HCT116 (cell line): ENCODE results near the gene IGFBP1. TPM values are rescaled to one million over a fixed set of nuclear protein-coding genes. Genes with fewer than 3 reads are reported as not detected.

Experiments
- ATAC-seq: fragments of 200-7000 bp; cut with Tn5 transposase; 2 replicates; pipeline ENCODE4 v1.9.1; 2020; ENCODE audit warnings: mild to moderate bottlenecking, moderate library complexity
- BruUV-seq: library from RNA; stranded (reverse); fragments of 400-500 nt; replicated peaks from 2 replicates; lab custom pipeline; 2021; lab: Mats Ljungman, UMichigan
- CTCF ChIA-PET: fragments of 300-600 bp; sonication (Branson Sonifier 250); formaldehyde crosslinking; loops from one replicate; lab custom pipeline; 2021; ENCODE audit warnings: antibody characterized with exemption; lab: Charles Lee
- POLR2A ChIA-PET: fragments of 300-600, 350-600 bp; sonication (Branson Sonifier 250); formaldehyde crosslinking; loops from one replicate; lab custom pipeline; 2021; ENCODE audit warnings: antibody characterized with exemption; lab: Charles Lee
- RAD21 ChIA-PET, 2 experiments: fragments of 300-600 bp; sonication (Branson Sonifier 250); formaldehyde crosslinking; loops; one replicate each; lab custom pipeline; 2023; ENCODE audit warnings: low total read pairs in 2 of 2; ENCODE audit not compliant: uncharacterized antibody in 2 of 2, unreplicated experiment in 2 of 2, low non-redundant PET in 1 of 2; lab: Charles Lee
- DNase-seq: peaks from one replicate; pipeline ENCODE4 v3.0.0-alpha.2; 2010; ENCODE audit warnings: low read depth, low spot score
- H2AFZ ChIP-seq: fragments of 200-600 bp; shearing (Covaris generic), sonication (generic); 2 replicates; pipeline ENCODE4 v1.6.1; 2017; ENCODE audit warnings: low read depth, mixed run types, mixed read lengths, antibody characterized with exemption, low read length; ENCODE audit not compliant: poor library complexity, severe bottlenecking
- H3K27ac ChIP-seq: 2 replicates; pipeline ENCODE4 v1.5.1; 2012; ENCODE audit warnings: low read depth, low read length
- H3K27me3 ChIP-seq: fragments of 200-600 bp; sonication (generic); 2 replicates; pipeline ENCODE4 v1.6.1; 2016; ENCODE audit warnings: mixed run types, low read length, mixed read lengths; ENCODE audit not compliant: insufficient read depth
- H3K36me3 ChIP-seq, 2 experiments: fragments of 200-500 bp in 1 of 2; fragments of 200-600 bp in 1 of 2; sonication (Bioruptor generic) in 1 of 2; sonication (generic) in 1 of 2; 2 replicates each; pipeline versions ENCODE4 v1.5.1 to v1.6.1; 2014 to 2016; ENCODE audit warnings: low read length in 2 of 2, inconsistent platforms in 1 of 2, mixed read lengths in 1 of 2, mixed run types in 1 of 2; ENCODE audit not compliant: insufficient read depth in 2 of 2, control insufficient read depth in 1 of 2
- H3K4me1 ChIP-seq, 2 experiments: fragments of 200-600 bp in 1 of 2; sonication (generic) in 1 of 2; 2 replicates each; pipeline versions ENCODE4 v1.5.1 to v1.6.1; 2012 to 2017; ENCODE audit warnings: low read length in 2 of 2, inconsistent platforms in 1 of 2, mild to moderate bottlenecking in 1 of 2, mixed read lengths in 1 of 2, mixed run types in 1 of 2, moderate library complexity in 1 of 2; ENCODE audit not compliant: insufficient read depth in 2 of 2, control insufficient read depth in 1 of 2
- H3K4me2 ChIP-seq: fragments of 200-600 bp; sonication (generic); 2 replicates; pipeline ENCODE4 v1.6.1; 2017; ENCODE audit warnings: mixed run types, low read length, mixed read lengths
- H3K4me3 ChIP-seq, 2 experiments: fragments of 200-600 bp in 1 of 2; sonication (generic) in 1 of 2; replicated peaks in 1 of 2; 2 replicates each; pipeline ENCODE4 v1.5.1; 2011 to 2016; ENCODE audit warnings: low read length in 2 of 2, control low read depth in 1 of 2, low read depth in 1 of 2, mild to moderate bottlenecking in 1 of 2, mixed read lengths in 1 of 2, mixed run types in 1 of 2
- H3K79me2 ChIP-seq: fragments of 200-600 bp; sonication (generic); 2 replicates; pipeline ENCODE4 v1.6.1; 2017; ENCODE audit warnings: mild to moderate bottlenecking, mixed run types, low read length, moderate library complexity, mixed read lengths; ENCODE audit not compliant: insufficient read depth
- H3K9ac ChIP-seq: fragments of 200-600 bp; sonication (generic); 2 replicates; pipeline ENCODE4 v1.6.1; 2016; ENCODE audit warnings: low read length, mixed read lengths
- H3K9me2 ChIP-seq: fragments of 200-600 bp; sonication (generic), shearing (Covaris generic); 2 replicates; pipeline ENCODE4 v1.6.1; 2017; ENCODE audit warnings: mixed run types, mild to moderate bottlenecking, moderate library complexity; ENCODE audit not compliant: insufficient read depth
- H3K9me3 ChIP-seq, 2 experiments: fragments of 200-500 bp in 1 of 2; fragments of 200-600 bp in 1 of 2; sonication (Bioruptor generic) in 1 of 2; sonication (generic) in 1 of 2; 2 replicates each; pipeline ENCODE4 v1.6.1; 2014 to 2017; ENCODE audit warnings: low read length in 2 of 2, mixed read lengths in 2 of 2, inconsistent platforms in 1 of 2, low read depth in 1 of 2, mild to moderate bottlenecking in 1 of 2, mixed run types in 1 of 2, moderate library complexity in 1 of 2; ENCODE audit not compliant: control insufficient read depth in 1 of 2, insufficient read depth in 1 of 2
- H4K20me1 ChIP-seq: fragments of 200-600 bp; sonication (generic), shearing (Covaris generic); 2 replicates; pipeline ENCODE4 v1.6.1; 2017; ENCODE audit warnings: mixed run types, mild to moderate bottlenecking, moderate library complexity; ENCODE audit not compliant: insufficient read depth
- ATF3 ChIP-seq: IDR thresholded peaks from 2 replicates; pipeline ENCODE4 v1.6.1; 2012
- CEBPB ChIP-seq: IDR thresholded peaks from 2 replicates; pipeline ENCODE4 v1.6.1; 2012; ENCODE audit warnings: low read depth
- ELF1 ChIP-seq: IDR thresholded peaks from 2 replicates; pipeline ENCODE4 v1.6.1; 2012; ENCODE audit warnings: low read depth, borderline replicate concordance
- FOSL1 ChIP-seq: IDR thresholded peaks from 2 replicates; pipeline ENCODE4 v1.6.1; 2012; ENCODE audit warnings: low read depth
- POLR2AphosphoS5 ChIP-seq: IDR thresholded peaks from 2 replicates; pipeline ENCODE4 v1.6.1; 2011; ENCODE audit warnings: mild to moderate bottlenecking, low read depth, low read length, moderate library complexity
- RAD21 ChIP-seq: IDR thresholded peaks from 2 replicates; pipeline ENCODE4 v1.6.1; 2012; ENCODE audit warnings: low read depth, mild to moderate bottlenecking
- SP1 ChIP-seq: IDR thresholded peaks from 2 replicates; pipeline ENCODE4 v1.6.1; 2012; ENCODE audit warnings: low read depth
- SRF ChIP-seq: IDR thresholded peaks from 2 replicates; pipeline ENCODE4 v1.6.1; 2012; ENCODE audit warnings: low read depth
- YY1 ChIP-seq: IDR thresholded peaks from 2 replicates; pipeline ENCODE4 v1.6.1; 2011; ENCODE audit warnings: low read length, low read depth, moderate library complexity, mild to moderate bottlenecking; ENCODE audit not compliant: insufficient replicate concordance; ENCODE audit errors: extremely low read depth
- ZBTB33 ChIP-seq: IDR thresholded peaks from 2 replicates; pipeline ENCODE4 v1.6.1; 2011; ENCODE audit warnings: mild to moderate bottlenecking, low read length, moderate library complexity; ENCODE audit not compliant: insufficient replicate concordance; ENCODE audit errors: extremely low read depth
- ZFX ChIP-seq: fragments of 450-650 bp; IDR thresholded peaks from 2 replicates; pipeline ENCODE4 v1.6.1; 2017
- intact Hi-C: fragments of 100-400 bp; cut with micrococcal nuclease; formaldehyde crosslinking; loops from 2 replicates; pipeline ENCODE4 v1.10.0; 2022
- total RNA-seq: library from RNA; stranded (reverse); gene quantifications from one replicate; pipeline ENCODE4 v1.2.1, GENCODE V29; 2021; ENCODE audit not compliant: unreplicated experiment
- TF ChIP-seq, protein P1 (sequence below), 3 experiments: fragments of 200-600 bp in 1 of 3; sonication (generic) in 1 of 3; IDR thresholded peaks in 2 of 3; conservative IDR thresholded peaks in 1 of 3; 2 replicates each; pipeline ENCODE4 v1.5.1; 2012 to 2017; ENCODE audit warnings: low read depth in 2 of 3, low read length in 2 of 3, antibody characterized with exemption in 1 of 3, borderline replicate concordance in 1 of 3, control low read depth in 1 of 3, mild to moderate bottlenecking in 1 of 3, mixed read lengths in 1 of 3, mixed run types in 1 of 3, moderate library complexity in 1 of 3; ENCODE audit not compliant: insufficient read depth in 1 of 3
- TF ChIP-seq, protein P2 (sequence below): IDR thresholded peaks from 2 replicates; pipeline ENCODE4 v1.6.1; 2012; ENCODE audit warnings: low read depth

Gene IGFBP1
- total RNA-seq, 1 experiment from 2014 or later, result 0.20 TPM

- TF ChIP-seq, protein P1, sequence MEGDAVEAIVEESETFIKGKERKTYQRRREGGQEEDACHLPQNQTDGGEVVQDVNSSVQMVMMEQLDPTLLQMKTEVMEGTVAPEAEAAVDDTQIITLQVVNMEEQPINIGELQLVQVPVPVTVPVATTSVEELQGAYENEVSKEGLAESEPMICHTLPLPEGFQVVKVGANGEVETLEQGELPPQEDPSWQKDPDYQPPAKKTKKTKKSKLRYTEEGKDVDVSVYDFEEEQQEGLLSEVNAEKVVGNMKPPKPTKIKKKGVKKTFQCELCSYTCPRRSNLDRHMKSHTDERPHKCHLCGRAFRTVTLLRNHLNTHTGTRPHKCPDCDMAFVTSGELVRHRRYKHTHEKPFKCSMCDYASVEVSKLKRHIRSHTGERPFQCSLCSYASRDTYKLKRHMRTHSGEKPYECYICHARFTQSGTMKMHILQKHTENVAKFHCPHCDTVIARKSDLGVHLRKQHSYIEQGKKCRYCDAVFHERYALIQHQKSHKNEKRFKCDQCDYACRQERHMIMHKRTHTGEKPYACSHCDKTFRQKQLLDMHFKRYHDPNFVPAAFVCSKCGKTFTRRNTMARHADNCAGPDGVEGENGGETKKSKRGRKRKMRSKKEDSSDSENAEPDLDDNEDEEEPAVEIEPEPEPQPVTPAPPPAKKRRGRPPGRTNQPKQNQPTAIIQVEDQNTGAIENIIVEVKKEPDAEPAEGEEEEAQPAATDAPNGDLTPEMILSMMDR (IDR thresholded peaks at IDR 0.05 in 2 of 3, conservative IDR thresholded peaks at IDR 0.05 in 1 of 3; ENCODE audit: borderline replicate concordance in 1 of 3, insufficient read depth in 1 of 3, low read depth in 2 of 3, low read length in 2 of 3), result no peak
- TF ChIP-seq SP1 (no peak), POLR2AphosphoS5 (no peak), SRF (no peak), RAD21 (no peak), CEBPB (no peak), ATF3 (no peak), YY1 (no peak)
- TF ChIP-seq, protein P2, sequence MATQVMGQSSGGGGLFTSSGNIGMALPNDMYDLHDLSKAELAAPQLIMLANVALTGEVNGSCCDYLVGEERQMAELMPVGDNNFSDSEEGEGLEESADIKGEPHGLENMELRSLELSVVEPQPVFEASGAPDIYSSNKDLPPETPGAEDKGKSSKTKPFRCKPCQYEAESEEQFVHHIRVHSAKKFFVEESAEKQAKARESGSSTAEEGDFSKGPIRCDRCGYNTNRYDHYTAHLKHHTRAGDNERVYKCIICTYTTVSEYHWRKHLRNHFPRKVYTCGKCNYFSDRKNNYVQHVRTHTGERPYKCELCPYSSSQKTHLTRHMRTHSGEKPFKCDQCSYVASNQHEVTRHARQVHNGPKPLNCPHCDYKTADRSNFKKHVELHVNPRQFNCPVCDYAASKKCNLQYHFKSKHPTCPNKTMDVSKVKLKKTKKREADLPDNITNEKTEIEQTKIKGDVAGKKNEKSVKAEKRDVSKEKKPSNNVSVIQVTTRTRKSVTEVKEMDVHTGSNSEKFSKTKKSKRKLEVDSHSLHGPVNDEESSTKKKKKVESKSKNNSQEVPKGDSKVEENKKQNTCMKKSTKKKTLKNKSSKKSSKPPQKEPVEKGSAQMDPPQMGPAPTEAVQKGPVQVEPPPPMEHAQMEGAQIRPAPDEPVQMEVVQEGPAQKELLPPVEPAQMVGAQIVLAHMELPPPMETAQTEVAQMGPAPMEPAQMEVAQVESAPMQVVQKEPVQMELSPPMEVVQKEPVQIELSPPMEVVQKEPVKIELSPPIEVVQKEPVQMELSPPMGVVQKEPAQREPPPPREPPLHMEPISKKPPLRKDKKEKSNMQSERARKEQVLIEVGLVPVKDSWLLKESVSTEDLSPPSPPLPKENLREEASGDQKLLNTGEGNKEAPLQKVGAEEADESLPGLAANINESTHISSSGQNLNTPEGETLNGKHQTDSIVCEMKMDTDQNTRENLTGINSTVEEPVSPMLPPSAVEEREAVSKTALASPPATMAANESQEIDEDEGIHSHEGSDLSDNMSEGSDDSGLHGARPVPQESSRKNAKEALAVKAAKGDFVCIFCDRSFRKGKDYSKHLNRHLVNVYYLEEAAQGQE, result no peak
- TF ChIP-seq, all 23 proteins: peak for 0
Observed at GRCh38 chr7:45909561-45909960, 21.3 kb downstream of the IGFBP1 start (continued).

DNA sequence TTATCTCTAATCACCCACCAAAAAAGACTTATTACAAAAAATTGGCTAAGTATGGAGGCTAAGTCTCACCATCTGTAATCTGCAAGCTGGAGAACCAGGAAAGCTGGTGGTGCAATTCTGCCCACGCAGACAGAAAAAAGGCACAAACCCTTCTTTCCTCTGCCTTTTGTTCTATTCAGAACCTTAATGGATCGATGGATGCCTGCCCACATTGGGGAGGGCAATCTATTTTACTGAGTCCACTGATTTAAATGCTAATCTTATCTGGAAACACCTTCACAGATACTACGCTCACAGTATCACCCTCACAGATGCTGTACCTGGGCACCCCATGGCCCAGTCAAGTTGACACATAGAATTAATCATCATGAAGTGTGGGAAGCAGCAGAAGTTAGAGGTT, 22.6 kb downstream of the IGFBP1 start:
- RAD21 ChIA-PET, result no interaction called here
- BruUV-seq, result no TSS peak
- POLR2A ChIA-PET, result no interaction called here
- Histone ChIP-seq H3K4me3 (no peak overlapping the region), H3K9me3 (no peaks in the 10 kb centered on the region), H3K4me1 (no peaks in the 10 kb centered on the region), H4K20me1 (no peaks in the 10 kb centered on the region), H3K27ac (no peak overlapping the region), H3K4me2 (no peak overlapping the region), H3K27me3 (no peaks in the 10 kb centered on the region), H3K9me2 (no peaks in the 10 kb centered on the region), H2AFZ (no peak overlapping the region), H3K36me3 (no peaks in the 10 kb centered on the region), H3K79me2 (no peaks in the 10 kb centered on the region), H3K9ac (no peak overlapping the region)
- DNase-seq, result no peak
- CTCF ChIA-PET, result interaction anchor here (0.9 kb wide), 1 partner anchor 8 kb away, joined by 3 read pairs; no protein-coding TSS in a partner anchor
- intact Hi-C loops, result no loop called here
- no peak for ATAC-seq
- no peak for TF ChIP-seq ZBTB33
- TF ChIP-seq SRF, result no peak
- no peak for TF ChIP-seq FOSL1
- TF ChIP-seq, protein P2, result no peak
- TF ChIP-seq CEBPB, result no peak
- TF ChIP-seq ZFX, result no peak
- TF ChIP-seq ELF1, result no peak
- no peak for TF ChIP-seq RAD21
